NOMO-1 (cell line): Measurements from ENCODE around the gene DCST1.

ENCODE experiments used
- DNase-seq, 2 experiments: peaks; one replicate each; lab custom pipeline; 2025; ENCODE audit not compliant: unreplicated experiment in 2 of 2; lab: John Stamatoyannopoulos, UW

Gene DCST1

DNA sequence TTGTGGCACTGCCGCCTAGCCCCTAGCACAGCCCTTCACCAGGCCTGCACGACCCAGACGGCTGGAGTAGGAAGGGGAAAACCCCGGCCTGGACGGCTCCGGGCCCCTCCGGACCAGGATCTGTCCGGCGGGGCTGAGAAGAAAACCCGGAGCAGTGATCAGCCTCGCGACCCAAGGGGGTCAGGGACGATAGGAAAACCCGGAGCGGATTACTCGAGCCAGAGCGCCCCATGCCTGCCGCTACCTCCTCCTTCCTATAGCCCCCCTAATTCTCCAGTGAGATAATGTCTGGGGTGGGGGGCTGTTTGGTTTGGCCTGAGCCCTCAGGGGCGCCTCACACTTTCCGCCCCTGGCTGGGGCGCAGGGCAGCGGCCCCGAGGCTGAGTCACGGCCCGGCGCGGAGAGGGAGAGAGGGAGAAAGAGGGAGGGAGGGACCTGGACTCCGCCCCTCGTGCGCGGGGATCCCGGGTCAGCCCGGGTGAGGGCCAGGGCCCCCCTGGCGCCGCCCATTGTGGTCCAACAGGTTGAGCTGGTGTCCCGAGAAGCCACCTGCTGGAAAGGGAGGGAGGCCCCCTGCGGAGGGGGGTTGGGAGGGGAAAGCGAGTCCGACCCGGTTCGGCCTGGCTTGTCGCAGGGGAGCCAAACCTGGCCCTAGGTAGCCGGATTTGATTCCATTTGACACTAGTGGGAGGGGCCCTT is 32.7 kb upstream of the DCST1 start:
- DNase-seq: peak; percentile 82 to 87

DNA sequence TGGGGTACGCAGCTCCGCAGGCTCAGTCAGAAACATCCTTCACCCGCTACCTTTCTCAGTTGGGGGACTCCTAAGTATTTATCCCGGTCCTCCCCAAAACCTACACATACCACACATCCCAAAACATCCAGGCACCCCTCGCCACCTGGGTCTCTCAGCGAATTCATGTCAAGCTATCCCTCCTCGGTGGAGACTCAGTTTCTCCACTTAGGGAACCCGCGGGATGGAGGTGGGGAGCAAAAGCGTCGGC is 32.3 kb upstream of the DCST1 start:
- DNase-seq: no peak

DNA sequence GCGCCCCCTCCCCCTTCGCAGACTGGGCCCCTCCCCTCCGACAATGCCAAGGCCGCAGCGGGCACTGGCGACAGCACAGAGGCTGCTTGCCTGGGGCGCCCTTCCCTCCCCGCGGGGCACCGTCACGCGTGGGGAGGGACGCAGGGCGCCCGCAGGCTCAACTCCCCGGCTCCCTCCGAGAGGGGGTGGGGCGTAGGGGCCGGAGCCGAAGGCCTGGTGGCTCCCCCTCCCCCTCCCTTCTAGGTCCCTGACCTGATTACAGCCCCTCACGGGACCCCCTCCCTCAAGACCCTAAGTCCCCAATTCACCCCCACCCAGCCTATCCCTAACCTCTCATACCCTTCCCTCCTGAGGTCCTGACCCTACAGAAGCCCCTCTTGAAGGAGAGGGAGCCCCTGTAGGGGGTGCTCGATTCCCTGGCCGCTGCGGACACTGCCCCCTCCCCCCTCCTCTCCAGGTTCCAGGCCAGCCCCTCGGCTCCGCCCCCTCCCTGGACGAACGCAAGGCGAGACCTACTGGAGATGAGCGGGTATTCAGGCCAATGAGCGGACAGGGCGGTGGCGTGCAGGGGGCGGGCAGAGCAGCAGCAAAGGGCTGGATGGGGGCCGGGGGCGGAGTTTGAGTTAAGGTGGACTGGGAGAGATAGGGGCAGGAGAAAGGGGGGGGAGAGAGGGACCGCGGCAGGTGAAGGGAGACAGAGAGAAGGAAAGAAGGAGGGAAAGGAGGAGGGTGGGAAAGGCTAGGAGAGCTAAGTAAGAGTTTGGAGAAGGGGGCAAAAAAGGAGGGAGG is 31.8 kb upstream of the DCST1 start:
- DNase-seq: peak; percentile 98 to 100

DNA sequence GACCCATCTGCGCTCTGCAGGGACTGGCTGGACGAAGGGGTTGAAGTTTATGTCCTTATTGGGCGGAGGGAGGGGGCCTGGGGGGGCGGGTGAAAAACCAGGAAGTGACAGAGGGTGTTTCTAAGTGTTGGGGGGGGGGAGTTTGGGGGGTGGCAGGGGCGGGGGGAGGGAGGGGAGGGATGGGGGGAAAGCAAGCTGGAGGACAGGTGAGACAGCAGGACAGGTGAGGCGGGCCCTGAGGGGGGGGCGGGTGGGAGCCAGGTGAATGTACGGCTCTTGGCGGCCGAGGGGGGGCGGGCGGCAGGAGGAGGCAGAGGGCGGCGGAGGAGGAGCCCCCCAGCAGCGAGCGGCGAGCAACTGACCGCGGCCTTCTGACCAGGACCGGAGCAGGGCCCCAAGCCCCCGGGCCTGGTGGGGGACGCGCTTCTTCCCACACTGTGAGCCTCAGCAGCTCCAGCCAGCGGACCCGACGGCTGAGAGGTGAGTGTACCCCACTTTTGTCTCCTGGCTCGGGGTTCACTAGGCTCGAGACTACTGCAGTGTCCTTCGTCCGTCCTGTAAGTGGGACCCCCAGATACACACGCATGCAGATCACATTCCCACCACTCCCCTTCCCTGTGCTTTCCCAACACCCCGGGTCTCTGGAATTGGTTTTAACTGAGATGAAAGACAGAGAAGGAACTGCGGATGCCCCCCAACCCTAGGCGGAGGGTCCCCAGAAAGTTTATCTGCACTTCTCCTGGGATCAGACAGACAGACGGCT is 31.0 kb upstream of the DCST1 start, which contains the start of gene ZBTB7B:
Gene ZBTB7B (plus strand): TSS at position 339 of the 763 bp plus-strand sequence. CDS start 11,859 bp downstream, outside the sequence.
- DNase-seq: peak in 1 of 2 experiments; percentile 77

DNA sequence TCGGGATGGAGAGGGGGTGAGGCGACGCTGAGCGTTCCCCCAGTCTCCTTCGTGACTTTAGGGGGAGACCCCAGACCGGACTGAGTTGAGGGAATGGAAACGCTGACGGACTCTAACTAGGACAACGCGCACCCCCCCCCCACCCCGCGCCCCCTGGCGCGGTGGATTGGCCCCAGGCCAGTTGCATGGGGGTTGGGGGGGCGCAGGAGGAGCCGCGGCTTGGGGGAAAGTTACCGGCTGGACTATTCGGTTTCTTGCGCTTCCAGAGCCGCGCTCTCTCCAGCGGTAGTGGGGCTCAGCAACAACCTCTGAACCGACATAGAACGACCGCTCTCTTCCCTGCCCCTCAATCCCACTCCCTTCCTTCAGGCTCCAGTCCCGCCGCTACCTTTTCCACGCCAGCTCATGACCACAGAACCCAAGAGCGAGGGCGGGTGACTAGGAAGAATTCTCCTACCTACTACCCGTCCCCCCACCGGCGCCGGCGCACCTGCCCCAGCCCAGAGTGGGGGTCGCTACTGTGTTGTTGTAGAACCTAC is 30.3 kb upstream of the DCST1 start:
- DNase-seq: no peak

DNA sequence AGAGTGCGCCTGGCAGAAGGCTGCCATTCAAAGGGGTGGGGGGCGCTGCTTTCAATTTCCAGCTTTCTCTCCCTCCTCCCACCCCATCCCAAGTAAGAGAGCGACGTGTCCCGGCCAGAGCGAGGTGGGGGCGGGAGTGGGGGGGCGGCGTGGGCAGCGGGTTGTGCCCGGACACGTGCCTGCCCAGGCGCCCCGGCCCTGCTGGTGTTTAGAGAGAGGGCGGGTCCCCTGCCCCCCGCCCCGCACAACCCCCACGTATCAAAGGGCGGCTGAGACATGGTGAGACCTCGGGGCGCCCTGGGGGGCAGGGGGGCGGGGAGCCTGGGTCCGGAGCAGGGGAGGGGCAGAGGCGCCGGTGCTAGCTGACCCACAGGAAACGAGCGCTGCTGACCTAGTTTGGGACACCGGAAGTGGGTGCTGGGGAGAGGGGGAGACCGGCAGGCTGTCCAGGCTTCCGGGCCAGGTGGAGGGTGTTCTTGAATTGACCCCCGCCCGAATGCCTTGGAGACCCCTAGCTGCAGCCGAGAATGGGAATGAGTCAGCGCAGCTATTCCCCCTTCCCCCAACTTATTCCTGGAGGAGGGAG is 29.8 kb upstream of the DCST1 start:
- DNase-seq: no peak

DNA sequence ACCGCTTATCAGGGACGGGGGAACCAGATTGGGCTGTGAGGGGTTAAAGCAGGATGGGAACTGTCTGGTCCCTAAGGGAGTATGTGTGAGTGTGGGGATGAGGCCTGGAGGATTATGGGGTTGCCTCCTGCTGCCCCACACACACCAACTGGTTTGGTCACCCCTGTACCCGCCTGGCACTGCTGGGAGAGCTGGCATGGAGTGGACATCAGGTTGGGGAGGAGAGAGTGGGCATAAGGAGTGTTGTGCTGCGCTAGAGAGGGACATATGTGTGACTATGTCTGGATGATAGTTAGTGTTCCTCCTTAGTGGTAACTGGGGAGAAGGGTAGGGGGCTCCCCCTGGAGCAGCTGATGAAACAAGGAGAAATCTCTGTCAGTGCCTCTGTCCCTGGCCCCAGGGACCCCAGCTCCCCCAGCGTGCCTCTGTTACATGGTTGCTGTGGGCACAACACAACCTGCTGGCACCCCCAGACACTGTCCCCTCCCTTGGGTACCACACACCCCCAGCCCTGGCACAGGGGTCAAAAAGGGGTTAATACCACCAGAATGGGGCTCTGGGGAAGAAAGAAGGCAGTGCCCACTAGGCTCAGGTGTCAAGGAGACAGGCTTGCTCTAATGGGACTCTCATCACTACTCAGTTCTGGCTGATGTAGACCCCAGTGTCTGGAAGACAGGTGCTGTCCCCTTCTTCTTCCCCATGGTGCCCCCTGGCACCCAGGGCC is 29.1 kb upstream of the DCST1 start:
- DNase-seq: no peak

DNA sequence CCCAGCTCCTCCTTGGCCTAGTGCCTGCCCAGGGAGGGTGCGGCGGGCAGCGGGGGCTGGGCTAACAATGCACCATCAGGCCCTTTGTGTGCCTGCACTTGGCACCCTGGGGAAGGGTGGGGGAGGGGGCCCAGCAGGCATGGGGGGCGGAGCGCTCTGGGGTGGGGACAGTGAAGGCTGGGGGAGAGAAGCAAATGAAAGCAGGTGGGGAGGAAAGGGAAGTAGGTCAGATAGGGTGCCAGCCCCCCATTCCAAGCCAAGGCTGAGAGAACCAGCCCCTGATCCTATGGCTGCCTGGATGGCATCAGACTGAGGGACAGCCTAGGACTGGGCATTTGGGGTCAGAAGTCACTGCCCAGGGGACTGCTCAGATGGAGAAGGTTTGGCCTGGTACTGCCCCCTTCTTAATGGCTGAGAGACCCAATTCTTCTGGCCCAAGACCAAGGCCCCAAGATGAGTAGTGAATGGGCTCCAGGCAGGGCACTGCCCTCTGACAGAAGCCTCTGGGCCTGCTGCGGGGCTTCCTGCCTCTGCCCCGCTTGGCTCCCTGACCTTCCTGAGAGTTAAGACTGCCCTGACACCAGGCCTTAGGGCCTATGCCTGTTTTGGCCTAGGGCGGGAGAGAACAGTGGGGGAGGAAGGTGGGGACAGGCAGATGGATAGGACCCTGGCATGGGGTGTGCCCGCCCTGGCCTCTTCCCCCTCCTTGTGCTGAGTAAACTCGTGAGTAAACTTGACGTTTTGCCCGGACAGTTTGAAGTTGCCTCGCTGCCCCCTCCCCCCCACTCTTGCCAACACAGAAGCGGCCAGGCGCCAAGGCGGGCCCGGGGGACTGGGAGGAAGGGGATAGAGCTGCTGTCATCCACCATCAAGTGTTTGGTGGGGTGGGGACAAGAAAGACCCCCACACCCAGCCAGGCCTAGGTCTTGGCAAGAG is 28.3 kb upstream of the DCST1 start:
- DNase-seq: no peak

DNA sequence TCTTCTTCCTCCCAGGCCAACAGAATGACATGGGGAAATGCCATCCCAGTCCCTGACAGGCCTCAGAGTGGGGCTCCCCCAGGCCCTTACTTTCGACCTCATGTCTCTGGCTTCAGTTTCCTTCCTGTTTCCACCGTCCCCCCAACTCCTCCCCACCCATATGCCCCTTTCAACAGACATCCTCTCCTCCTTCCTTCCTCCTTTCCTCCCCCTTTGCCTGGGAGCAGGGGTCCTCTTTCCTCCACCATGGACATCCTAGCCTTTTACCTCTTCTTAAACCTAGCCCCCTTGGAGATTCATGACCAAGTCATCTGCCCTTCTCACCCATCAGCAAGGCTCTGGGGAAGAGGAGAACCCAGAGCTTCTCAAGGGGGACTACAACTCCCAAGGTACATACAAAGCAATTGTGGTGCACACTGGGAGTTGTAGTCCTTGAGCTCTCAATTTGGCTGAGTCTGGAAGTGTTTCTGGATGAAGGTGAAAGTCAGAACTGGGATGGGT is 27.0 kb upstream of the DCST1 start:
- peak; percentile 41 to 75 for DNase-seq

DNA sequence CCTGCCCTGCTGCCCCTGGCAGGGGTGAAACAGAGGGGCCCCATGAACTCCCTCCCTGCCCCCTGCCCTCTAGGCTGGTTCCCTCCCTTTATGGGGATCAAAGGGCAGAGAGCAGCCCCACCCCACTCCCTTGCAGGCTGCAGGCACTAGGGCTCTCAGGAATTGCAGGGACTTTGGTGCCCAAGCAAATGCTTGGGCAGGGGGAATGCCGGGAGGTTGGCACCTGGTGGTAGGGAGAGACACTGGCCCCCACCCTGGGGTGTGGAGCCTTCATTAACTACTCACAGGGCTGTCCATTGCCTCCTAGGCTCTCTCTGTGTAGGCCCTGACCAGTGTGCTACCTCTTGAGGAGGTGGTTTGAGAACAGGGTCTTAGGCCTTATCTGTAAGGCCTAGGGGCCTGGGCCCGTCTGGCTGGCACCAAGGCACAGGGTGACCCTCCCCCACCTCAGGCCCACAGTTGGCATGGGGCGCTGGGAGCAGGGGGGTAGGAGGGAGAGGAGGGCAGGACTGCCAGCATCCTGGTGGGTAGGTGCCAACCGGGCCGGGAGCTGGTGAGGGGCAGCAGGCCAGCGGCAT is 26.3 kb upstream of the DCST1 start:
- no peak for DNase-seq

DNA sequence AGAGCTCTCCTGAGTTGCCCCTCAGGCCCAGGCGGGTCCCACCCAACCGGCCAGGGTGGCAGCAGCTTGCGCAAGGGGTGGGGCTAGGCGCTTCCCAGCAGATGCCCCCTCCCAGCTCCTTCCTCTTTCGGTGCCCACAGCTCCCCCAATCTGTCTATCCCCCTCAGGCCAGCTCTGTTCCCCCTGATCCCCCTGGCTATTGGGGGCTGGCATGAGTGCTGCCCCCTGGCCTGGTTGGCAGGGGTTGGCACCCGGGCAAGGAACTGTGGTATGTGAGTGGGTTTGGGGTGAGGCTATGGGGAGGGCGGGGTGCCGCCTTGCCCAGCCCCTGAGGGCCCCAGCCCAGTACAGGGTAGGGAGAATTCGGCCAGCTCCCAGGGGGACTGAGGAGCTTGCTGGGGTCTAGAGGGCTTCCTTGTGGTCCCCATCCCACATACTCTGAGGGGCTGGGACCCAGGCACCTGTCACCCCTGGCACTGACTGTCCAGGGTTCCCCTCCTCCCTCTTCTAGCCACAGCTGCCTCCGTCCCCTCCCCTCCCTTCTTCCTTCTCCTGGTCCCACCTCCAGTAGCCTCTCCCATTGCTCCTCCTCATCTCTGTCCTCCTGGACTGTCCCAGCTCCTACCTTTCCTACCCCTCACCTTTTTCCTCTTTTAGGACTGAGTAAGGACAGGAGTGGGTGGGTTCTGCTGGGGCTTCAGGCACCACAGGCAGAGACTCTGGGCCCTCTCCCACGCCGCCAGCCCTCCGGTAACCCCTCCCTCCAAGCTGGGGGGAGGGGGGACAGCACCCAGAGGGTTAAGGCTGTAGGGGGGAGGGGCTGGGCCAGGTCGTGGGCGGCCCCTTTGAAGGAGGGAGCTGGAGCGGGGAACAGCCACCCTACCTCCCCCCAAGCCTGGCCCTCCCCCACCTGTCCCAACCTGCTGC is 25.3 kb upstream of the DCST1 start:
- peak; percentile 44 to 64 for DNase-seq

DNA sequence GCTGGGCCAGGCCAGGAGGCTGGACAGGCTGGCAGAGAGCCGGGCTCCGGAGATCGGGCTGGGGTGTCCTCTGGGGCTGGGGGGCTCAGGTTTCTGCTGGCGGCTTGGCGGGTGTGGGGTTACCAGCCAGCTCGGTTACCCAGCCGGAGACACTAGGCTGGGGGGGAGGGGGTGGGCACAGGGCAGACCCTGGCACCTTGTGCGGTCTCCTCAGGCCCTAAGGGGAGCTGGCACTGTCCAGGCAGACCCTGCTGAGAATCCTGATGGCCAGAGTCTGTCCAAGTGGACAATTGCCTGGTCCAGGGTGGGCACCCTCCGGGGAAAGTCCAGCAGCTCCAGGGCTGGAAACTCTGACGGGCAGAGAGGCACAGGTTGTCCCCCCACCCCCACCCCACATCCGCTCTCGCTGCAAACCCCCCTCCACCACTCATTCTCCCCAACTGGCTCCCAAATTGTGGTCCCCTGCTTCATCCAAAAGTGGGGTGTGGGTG is 24.4 kb upstream of the DCST1 start:
- no peak for DNase-seq

DNA sequence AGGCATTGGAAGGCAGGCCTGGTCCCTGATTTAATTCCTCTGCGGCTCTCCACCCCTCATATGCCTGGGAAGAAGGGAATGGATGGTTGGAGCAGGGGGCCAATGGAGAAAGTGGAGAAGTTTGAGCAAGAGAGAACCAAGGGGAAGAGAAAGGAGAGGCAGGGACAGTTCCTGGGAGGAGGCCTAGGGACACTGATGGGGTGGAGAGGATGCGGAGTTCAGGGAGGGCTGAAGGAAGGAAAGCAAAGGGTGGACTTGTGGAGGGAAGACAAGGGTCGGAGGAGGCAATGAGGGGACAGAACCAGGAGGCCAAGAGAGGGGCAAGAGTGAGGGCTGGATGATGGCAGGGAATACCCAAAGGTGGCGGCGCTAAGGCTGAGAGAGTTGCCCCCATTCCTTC is 23.9 kb upstream of the DCST1 start:
- DNase-seq: no peak

DNA sequence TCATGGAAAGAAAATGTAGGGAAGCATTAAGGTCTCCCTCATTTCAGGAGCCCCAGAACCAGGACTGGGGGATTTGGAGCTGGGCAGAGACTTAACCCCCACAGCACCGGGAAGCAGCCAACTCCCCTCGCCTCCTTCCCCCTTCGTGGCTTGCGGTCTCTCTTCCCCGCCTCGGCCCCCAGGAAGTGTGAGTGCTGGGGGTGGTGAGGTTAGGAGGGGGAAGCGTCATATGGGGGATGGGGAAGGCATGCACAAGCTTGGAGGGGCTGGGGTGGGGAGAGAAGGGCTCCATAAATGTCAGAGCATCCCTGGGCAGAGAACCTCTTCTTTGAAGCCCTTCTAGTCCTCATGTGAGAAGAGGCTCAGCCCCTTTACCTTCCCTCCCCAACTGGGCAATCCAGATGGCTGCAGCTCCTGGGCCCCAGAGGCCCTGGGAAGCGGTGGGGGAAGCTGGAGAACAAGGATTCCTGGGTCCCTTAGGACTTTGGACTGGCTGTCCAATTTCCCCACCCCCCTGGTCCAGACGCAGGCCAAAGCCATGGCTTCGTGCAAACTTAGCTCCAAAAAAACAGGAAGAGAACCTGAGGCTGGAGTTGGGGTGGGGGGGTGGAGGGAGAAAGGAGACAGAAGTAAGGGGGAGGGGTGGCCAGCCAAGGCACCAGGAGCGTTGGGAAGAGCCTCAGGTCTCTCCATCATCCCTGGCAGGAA is 23.3 kb upstream of the DCST1 start:
- no peak for DNase-seq

DNA sequence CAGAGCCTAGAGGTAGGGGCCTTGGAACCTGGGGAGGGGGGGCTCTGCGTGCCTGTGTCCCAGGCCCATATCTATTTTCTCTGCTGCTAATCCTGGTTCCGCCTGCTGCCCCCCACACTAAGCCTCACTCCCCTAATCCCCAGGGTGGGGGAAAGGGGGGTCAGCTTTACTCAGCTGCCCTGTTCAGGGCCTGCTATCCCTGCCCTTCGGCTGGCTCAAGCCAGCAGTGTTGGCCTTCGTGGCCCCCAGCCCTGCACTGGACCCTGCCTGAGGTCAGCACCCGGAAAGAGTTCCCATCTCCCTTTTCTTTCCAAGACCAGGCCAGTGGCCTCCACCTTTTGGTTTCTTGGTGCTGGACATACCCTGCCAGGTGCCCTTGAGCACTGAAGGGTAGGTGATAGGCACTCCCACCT is 22.6 kb upstream of the DCST1 start:
- no peak for DNase-seq

DNA sequence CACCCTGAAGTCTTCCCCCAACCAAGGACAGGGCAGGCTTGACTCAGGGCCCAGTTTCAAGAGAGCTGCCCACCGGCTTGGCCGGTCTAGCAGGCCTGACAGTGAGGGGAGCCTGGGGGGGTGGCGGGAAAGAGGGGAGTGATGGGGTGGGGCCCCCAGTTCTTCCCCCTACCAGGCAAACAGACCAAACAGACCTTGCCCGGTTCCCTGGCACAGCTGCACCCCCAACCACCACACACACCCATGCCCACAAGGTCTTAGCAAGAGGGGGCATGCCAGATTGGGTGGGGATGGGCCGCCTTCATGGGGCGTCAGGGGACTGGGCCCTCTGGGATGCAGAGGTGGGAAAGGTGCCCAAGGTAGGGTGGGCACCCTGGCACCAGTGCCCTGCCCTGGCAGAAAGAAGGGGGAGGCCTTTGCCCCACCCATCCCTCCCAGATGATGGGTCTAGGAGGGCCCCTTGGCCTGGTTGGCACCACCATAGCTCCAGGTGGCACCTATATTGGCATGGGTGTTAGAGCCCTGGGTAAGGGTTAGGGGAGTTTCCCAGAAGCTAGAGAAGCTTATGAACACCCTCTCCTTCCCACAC is 22.1 kb upstream of the DCST1 start:
- no peak for DNase-seq
